DOHH2 (cell line): Measurements from ENCODE around the gene CAMTA1.
A peak's percentile ranks its signal among the peaks of the same experiment; 100 is the strongest.

ENCODE experiments used
- EZH2phosphoT487 ChIP-seq: fragments of 200-600 bp; sonication (generic); IDR thresholded peaks from 2 replicates; pipeline ENCODE4 v1.6.1; 2017; ENCODE audit warnings: borderline replicate concordance, mild to moderate bottlenecking, antibody characterized with exemption, low read length, moderate library complexity, mixed read lengths
- TF ChIP-seq, protein P1 (sequence below): fragments of 200-600 bp; sonication (generic); IDR thresholded peaks from one replicate; pipeline ENCODE4 v1.5.1; 2014; ENCODE audit warnings: antibody characterized with exemption, mild to moderate bottlenecking, low read depth, low read length; ENCODE audit not compliant: poor library complexity, severe bottlenecking

DNA sequence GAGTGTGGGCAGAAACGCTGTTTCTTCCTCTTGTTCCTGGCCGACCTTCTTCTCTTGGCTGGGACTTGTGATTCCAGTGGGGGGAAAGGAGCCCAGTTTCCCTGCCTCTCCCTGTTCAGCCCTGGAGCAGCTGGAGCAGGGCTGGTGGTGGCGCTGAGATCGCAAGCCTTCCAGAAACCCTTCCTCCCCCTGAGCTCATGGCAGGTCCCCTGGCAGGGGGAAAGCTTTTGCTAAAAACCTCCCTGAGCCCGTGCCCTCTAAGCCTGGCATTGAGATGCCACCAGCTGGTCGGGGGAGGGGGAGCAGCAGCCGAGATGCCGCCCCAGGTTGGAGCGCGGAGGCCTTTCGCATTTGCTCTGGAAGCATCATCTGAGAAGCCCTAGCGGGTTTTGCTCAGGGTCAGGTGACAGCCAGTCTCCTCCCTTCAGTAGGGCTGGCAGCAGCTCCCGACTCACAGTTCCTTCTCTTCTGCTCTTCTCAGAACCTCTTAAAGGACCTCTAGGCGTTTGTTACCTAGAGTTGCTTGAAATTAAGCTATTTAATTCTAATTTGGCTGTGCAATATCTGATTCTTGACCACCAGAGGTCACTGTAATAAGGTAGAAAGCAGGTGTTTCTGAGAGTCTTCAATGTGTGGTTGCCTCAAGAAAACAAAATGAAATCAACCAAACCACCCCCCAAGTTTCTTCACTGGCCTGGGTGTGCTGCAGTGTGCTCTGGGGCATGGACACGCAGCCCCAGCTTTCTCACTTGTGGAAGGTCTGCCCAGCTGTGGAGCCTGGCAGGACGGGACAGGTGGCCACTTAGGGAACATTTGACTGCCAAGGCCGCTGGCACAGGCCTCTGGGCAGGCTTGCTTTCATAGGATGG lies 257.3 kb downstream of the CAMTA1 start:
- TF ChIP-seq, protein P1, sequence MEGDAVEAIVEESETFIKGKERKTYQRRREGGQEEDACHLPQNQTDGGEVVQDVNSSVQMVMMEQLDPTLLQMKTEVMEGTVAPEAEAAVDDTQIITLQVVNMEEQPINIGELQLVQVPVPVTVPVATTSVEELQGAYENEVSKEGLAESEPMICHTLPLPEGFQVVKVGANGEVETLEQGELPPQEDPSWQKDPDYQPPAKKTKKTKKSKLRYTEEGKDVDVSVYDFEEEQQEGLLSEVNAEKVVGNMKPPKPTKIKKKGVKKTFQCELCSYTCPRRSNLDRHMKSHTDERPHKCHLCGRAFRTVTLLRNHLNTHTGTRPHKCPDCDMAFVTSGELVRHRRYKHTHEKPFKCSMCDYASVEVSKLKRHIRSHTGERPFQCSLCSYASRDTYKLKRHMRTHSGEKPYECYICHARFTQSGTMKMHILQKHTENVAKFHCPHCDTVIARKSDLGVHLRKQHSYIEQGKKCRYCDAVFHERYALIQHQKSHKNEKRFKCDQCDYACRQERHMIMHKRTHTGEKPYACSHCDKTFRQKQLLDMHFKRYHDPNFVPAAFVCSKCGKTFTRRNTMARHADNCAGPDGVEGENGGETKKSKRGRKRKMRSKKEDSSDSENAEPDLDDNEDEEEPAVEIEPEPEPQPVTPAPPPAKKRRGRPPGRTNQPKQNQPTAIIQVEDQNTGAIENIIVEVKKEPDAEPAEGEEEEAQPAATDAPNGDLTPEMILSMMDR = peak; percentile 76
- no peak for TF ChIP-seq EZH2phosphoT487
